Measurements from ENCODE around the gene P4HB. TPM values are rescaled to one million over a fixed set of nuclear protein-coding genes. Genes with fewer than 3 reads are reported as not detected.
A peak's percentile ranks its signal among the peaks of the same experiment; 100 is the strongest.

The P4HB gene
- total RNA-seq, 2 experiments from 2014 or later, result 388 to 577 TPM

- no peak overlapping the region for H3K4me2 ChIP-seq (ENCODE audit: low read length)
- BruUV-seq (replicated peaks), result no TSS peak
- peaks cover 61% of the 10 kb centered on the region for H3K36me3 ChIP-seq (ENCODE audit: insufficient read depth, low read length)
- no peaks in the 10 kb centered on the region for H3K9me2 ChIP-seq (ENCODE audit: insufficient read depth, low read length)
- no peak overlapping the region for H3K27ac ChIP-seq (ENCODE audit: low read depth, low read length, poor library complexity, severe bottlenecking)
- H3K4me3 ChIP-seq (ENCODE audit: low read depth, low read length, poor library complexity, severe bottlenecking), result no peak overlapping the region
- ChIA-PET CTCF (ENCODE audit: unreplicated experiment) (no interaction called here), POLR2A (interaction anchor here (0.7 kb wide), 1 partner anchor 18 kb away, joined by 5 read pairs; no protein-coding TSS in a partner anchor)
- no peak overlapping the region for H2AFZ ChIP-seq (ENCODE audit: low read length)
- no peaks in the 10 kb centered on the region for H4K20me1 ChIP-seq (ENCODE audit: insufficient read depth, low read length)
- peaks cover 16% of the 10 kb centered on the region for H3K4me1 ChIP-seq (ENCODE audit: insufficient read depth, low read length, poor library complexity, severe bottlenecking)
- TF ChIP-seq CTCF (conservative IDR thresholded peaks at IDR 0.05; ENCODE audit: low read length) (no peak), EZH2phosphoT487 (IDR thresholded peaks at IDR 0.05; ENCODE audit: borderline replicate concordance, low read depth, low read length) (no peak)
- no peaks in the 10 kb centered on the region for H3K9me3 ChIP-seq (ENCODE audit: low read length)
- DNase-seq (ENCODE audit: low spot score), result no peak
- intact Hi-C loops (cut with micrococcal nuclease; ENCODE audit: unreplicated experiment), result no loop called here
- peaks cover 15% of the 10 kb centered on the region; the same call in 1 of the 2 replicates for H3K79me2 ChIP-seq (ENCODE audit: insufficient read depth, low read depth, low read length)
These were observed 37.9 kb upstream of the P4HB start for GRCh38 chr17:81898029-81898866.

- no TSS peak for BruUV-seq (replicated peaks)
- ChIA-PET CTCF (ENCODE audit: unreplicated experiment) (no interaction called here), POLR2A (no interaction called here)
- Histone ChIP-seq H3K9me2 (ENCODE audit: insufficient read depth, low read length) (no peaks in the 10 kb centered on the region), H3K4me2 (ENCODE audit: low read length) (no peak overlapping the region), H2AFZ (ENCODE audit: low read length) (no peak overlapping the region), H3K79me2 (ENCODE audit: insufficient read depth, low read depth, low read length) (peaks cover 35% of the 10 kb centered on the region), H3K4me3 (ENCODE audit: low read depth, low read length, poor library complexity, severe bottlenecking) (no peak overlapping the region), H3K36me3 (ENCODE audit: insufficient read depth, low read length) (peaks cover 61% of the 10 kb centered on the region), H3K9me3 (ENCODE audit: low read length) (no peaks in the 10 kb centered on the region), H3K4me1 (ENCODE audit: insufficient read depth, low read length, poor library complexity, severe bottlenecking) (peaks cover 23% of the 10 kb centered on the region), H4K20me1 (ENCODE audit: insufficient read depth, low read length) (peaks cover 2% of the 10 kb centered on the region; the same call in 1 of the 2 replicates), H3K27ac (ENCODE audit: low read depth, low read length, poor library complexity, severe bottlenecking) (no peak overlapping the region)
- intact Hi-C loops (cut with micrococcal nuclease; ENCODE audit: unreplicated experiment), result no loop called here
- TF ChIP-seq EZH2phosphoT487 (IDR thresholded peaks at IDR 0.05; ENCODE audit: borderline replicate concordance, low read depth, low read length), result no peak
- TF ChIP-seq CTCF (conservative IDR thresholded peaks at IDR 0.05; ENCODE audit: low read length), result no peak
- no peak for DNase-seq (ENCODE audit: low spot score)
These were observed 35.1 kb upstream of the P4HB start for GRCh38 chr17:81895400-81895799.

- TF ChIP-seq EZH2phosphoT487 (IDR thresholded peaks at IDR 0.05; ENCODE audit: borderline replicate concordance, low read depth, low read length) (no peak), CTCF (conservative IDR thresholded peaks at IDR 0.05; ENCODE audit: low read length) (no peak)
- peaks cover 35% of the 10 kb centered on the region for H3K4me1 ChIP-seq (ENCODE audit: insufficient read depth, low read length, poor library complexity, severe bottlenecking)
- intact Hi-C loops (cut with micrococcal nuclease; ENCODE audit: unreplicated experiment), result loop anchor here (1.0 to 5.0 kb wide), 6 partner anchors 17 to 131 kb away; partner anchors contain the start of genes ARHGDIA, CENPX, MCRIP1 and PCYT2
- H3K36me3 ChIP-seq (ENCODE audit: insufficient read depth, low read length), result peaks cover 64% of the 10 kb centered on the region
- H4K20me1 ChIP-seq (ENCODE audit: insufficient read depth, low read length), result peaks cover 22% of the 10 kb centered on the region
- ChIA-PET CTCF (ENCODE audit: unreplicated experiment) (no interaction called here), POLR2A (interaction anchor here (1.8 kb wide), 1 partner anchor 17 kb away, joined by 4 read pairs; no protein-coding TSS in a partner anchor)
- H3K79me2 ChIP-seq (ENCODE audit: insufficient read depth, low read depth, low read length), result peaks cover 70% of the 10 kb centered on the region
- no peak for DNase-seq (ENCODE audit: low spot score)
- peak overlapping the region; percentile 91 for H3K27ac ChIP-seq (ENCODE audit: low read depth, low read length, poor library complexity, severe bottlenecking)
- H3K4me3 ChIP-seq (ENCODE audit: low read depth, low read length, poor library complexity, severe bottlenecking), result peak overlapping the region; percentile 77
- no TSS peak for BruUV-seq (replicated peaks)
- no peaks in the 10 kb centered on the region for H3K9me3 ChIP-seq (ENCODE audit: low read length)
- H3K4me2 ChIP-seq (ENCODE audit: low read length), result peak overlapping the region; percentile 92
- H2AFZ ChIP-seq (ENCODE audit: low read length), result no peak overlapping the region
- H3K9me2 ChIP-seq (ENCODE audit: insufficient read depth, low read length), result no peaks in the 10 kb centered on the region
These were observed 30.9 kb upstream of the P4HB start for GRCh38 chr17:81891303-81891552.

Measured in OCI-LY7 (cell line).